Cardiac fibroblast (primary cell): ENCODE data around the gene ACP4.
A peak's percentile ranks its signal among the peaks of the same experiment; 100 is the strongest.
"Not testable (repeated sequence)": the region's sequence is repeated elsewhere in the genome, so short reads cannot be mapped to it uniquely, and the experiment has no call there.

Source experiments
- DNase-seq, 2 donors: peaks; one replicate each; pipeline versions ENCODE4 v3.0.0 to v3.0.0-alpha.2; 2010; ENCODE audit warnings: low read depth in 2 of 2
- H3K4me3 ChIP-seq, 2 donors: replicated peaks in 1 of 2; 1 replicate in 1 of 2; 2 replicates in 1 of 2; pipeline ENCODE4 v1.5.1; 2011; ENCODE audit warnings: low read depth in 2 of 2, low read length in 2 of 2, mild to moderate bottlenecking in 2 of 2, moderate library complexity in 1 of 2
- TF ChIP-seq, protein P1 (sequence below): IDR thresholded peaks from one replicate; pipeline ENCODE4 v1.5.1; 2011; ENCODE audit warnings: low read depth, mild to moderate bottlenecking, low read length, inconsistent platforms

Gene ACP4

DNA sequence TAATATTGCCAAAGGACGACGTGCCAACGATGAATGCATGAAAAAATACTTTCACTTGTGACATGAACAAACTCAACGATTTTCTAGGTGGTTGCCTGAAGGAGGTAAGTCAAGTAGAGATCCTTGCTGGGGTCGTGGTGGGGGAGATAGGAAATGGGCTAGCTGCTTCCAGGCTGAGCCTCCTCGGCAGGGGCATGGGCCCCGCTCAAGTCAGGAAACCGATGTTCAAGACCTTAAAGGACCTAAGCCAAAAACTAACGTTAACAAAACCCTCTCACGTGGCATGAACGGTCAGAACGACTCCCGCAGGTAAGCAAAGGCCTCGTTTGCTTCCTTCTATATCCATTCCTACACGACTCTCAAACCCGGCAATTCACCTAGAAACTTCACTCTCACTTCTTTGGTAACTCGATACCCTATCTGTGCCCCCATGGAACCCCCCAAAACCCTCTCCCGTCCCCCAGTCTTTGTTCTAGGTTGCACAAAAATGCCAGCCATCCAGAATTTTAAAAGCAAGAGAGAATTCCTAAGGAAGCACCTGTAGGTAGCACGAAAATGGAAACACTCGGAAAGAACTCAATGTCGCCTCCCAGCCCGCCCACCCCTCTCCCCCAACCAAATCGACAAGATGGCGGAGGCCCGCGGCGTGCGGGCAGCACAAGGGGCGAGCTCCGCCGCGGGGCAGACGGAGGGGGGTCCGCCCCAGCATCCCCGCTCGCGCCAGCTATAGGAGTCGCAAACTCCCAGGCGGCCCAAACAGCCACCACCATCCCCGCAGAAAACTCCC, 13.6 kb downstream of the ACP4 start:
- H3K4me3 ChIP-seq = peak overlapping the region; percentile 99 to 100
- TF ChIP-seq, protein P1, sequence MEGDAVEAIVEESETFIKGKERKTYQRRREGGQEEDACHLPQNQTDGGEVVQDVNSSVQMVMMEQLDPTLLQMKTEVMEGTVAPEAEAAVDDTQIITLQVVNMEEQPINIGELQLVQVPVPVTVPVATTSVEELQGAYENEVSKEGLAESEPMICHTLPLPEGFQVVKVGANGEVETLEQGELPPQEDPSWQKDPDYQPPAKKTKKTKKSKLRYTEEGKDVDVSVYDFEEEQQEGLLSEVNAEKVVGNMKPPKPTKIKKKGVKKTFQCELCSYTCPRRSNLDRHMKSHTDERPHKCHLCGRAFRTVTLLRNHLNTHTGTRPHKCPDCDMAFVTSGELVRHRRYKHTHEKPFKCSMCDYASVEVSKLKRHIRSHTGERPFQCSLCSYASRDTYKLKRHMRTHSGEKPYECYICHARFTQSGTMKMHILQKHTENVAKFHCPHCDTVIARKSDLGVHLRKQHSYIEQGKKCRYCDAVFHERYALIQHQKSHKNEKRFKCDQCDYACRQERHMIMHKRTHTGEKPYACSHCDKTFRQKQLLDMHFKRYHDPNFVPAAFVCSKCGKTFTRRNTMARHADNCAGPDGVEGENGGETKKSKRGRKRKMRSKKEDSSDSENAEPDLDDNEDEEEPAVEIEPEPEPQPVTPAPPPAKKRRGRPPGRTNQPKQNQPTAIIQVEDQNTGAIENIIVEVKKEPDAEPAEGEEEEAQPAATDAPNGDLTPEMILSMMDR = no peak
- DNase-seq = peak; percentile 15 to 16

DNA sequence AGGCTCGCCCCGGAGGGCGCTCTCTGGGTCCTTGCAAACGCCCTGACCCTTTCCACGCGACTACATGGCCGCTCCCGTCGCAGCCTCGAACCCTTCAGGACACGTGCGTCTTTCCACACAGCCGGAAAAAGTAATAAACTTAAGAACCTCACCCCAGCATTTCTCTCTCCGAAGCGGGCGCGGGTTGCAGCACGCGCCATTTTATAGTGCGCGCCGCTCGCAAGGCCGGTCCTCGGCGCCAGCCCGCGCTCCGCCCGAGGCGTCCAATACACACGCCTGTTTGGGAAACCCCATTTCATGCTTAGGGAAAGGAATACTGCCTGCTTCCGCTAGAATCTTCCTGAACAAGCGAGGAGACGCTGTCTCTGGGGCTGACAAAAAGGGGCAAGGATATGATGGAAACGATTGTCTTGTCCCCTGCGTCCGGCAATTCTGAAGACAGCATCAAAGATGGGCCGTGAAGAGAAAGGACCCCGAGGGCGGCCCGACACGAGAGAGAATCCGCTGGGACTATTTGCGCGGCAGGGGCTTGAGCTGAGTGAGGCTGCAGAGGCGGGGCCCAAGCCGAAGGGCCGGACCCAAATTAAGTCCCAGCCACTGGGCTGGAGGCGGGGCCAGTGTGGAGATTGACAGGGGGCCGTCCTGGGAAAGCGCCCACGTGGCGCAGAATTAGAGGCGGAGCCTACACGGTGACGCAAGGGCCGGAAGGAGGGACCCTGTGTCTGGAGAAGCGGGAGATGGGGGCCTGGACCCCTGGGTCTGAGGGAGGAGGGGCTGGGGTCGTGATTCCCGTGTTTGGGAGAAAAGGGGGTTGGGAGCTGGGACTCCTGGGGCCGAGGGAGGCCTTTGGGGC, 14.4 kb downstream of the ACP4 start:
- peak overlapping the region; percentile 99 to 100 for H3K4me3 ChIP-seq
- peak; percentile 99 for DNase-seq
- TF ChIP-seq, protein P1 = no peak

DNA sequence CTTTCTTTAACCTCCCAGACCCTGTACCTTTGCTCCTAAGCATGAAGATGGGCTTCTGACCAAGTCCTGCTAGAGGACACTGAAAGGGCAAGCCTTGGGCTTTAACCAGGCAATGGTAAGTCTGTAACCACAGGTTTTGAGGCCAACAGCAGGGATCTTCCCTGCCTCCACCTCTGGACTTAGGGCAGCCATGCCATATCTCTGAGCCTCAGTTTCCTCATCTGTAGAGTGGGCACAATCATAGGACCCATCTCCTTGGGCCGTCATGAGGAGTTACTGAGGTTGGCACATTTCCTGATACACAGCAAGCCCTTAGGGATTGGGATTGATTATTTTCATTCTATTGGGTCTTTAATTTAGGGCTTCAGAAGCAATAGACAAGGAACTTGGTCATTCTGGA, 18.6 kb downstream of the ACP4 start:
- no peak for DNase-seq
- TF ChIP-seq, protein P1 = no peak
- no peak overlapping the region for H3K4me3 ChIP-seq

DNA sequence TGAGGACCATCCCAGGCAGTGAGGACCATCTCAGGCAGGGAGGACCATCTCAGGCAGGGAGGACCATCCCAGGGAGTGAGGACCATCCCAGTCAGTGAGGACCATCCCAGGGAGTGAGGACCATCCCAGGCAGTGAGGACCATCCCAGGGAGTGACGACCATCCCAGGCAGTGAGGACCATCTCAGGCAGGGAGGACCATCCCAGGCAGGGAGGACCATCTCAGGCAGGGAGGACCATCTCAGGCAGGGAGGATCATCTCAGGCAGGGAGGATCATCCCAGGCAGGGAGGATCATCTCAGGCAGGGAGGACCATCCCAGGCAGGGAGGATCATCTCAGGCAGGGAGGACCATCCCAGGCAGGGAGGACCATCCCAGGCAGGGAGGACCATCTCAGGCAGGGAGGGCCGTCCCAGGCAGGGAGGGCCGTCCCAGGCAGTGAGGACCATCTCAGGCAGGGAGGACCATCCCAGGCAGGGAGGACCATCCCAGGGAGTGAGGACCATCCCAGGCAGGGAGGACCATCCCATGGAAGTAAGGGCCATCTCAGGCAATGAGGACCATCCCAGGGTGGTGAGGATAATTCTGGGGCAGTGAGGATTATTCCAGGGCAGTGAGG, 21.5 kb downstream of the ACP4 start:
- not testable (repeated sequence) for DNase-seq, H3K4me3 ChIP-seq

DNA sequence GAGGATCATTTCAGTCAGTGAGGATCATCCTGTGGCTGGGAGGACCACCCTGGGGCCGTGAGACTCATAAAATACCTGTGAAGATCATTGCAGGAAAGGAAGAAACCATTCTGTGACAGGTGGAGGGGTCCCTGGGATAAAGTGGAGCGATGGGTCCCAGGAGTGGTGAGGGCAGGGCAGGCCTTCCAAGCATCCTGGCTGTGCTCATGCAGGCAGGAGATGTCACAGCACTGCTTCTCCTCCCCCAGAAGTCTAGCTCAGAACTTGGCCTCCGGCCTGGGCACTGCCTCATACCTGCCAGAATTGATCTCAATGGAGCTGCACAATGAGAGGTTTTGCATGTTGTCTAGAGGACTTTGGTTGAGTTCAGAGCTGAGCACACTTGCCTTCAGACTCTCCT, 22.3 kb downstream of the ACP4 start:
- DNase-seq = no peak
- TF ChIP-seq, protein P1 = no peak
- no peak overlapping the region for H3K4me3 ChIP-seq

DNA sequence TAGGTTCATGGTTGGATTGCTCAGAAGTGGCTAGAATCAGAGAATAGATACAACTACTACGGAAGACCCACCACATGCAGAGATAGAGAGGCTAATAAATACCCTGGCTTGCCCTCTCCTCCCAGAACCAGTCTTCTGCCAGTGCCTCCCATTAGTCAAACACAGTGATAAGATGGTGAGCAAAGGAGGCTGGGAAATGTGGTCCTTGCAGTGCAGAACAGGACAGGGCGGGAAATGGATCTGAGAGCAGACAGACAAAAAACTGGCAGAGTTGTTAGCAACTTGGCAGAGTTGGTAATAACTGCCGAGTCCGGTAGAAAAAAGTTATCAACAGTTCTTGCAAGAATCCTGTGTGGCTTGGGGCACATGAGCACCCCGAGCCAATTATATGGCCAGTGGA, 24.7 kb downstream of the ACP4 start:
- TF ChIP-seq, protein P1 = no peak
- no peak overlapping the region for H3K4me3 ChIP-seq

DNA sequence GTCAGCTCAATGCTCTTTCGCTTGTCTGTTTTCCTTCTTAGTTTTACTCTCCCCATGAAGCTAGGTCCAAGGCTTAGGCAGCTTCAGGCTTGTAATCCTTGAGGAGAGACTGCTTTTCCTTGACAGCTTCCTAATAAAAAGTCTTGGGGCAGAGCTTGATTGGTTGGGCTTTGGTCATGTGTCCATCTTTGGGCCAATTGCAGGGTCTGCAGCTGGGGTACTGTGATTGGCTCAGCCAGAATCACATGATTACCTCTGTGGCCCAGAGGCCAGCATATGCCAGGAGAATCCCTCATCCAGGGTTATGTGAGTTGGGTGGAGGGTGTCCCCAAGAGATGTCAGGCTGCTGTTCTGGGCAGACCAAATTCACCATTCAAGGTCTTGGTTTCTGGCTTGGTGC, 25.2 kb downstream of the ACP4 start:
- no peak overlapping the region for H3K4me3 ChIP-seq
- TF ChIP-seq, protein P1 = no peak
- DNase-seq = no peak

More for the DNA sequence above, 24.7 kb downstream of the ACP4 start:
- no peak for DNase-seq
